Caco-2 (cell line): ENCODE results near the gene BAIAP2L2. TPM values are rescaled to one million over a fixed set of nuclear protein-coding genes. Genes with fewer than 3 reads are reported as not detected.

Source experiments
- BruUV-seq: library from RNA; stranded (reverse); fragments of 400-500 nt; replicated peaks from 2 replicates; lab custom pipeline; 2021; lab: Mats Ljungman, UMichigan
- CTCF ChIA-PET: fragments of 300-600 bp; sonication (Branson Sonifier 250); formaldehyde crosslinking; loops from one replicate; lab custom pipeline; 2022; ENCODE audit warnings: antibody characterized with exemption; lab: Charles Lee
- POLR2A ChIA-PET: fragments of 300-600 bp; sonication (Branson Sonifier 250); formaldehyde crosslinking; loops from one replicate; lab custom pipeline; 2022; ENCODE audit warnings: antibody characterized with exemption; lab: Charles Lee
- DNase-seq, 2 experiments: peaks; one replicate each; pipeline versions ENCODE4 v3.0.0 to v3.0.0-alpha.2; 2020 to 2022
- H3K27me3 ChIP-seq: replicated peaks from 2 replicates; pipeline ENCODE4 v1.6.0; 2011; ENCODE audit warnings: low read length; ENCODE audit not compliant: control insufficient read depth, insufficient read depth
- H3K36me3 ChIP-seq: 2 replicates; pipeline ENCODE4 v1.5.1; 2011; ENCODE audit warnings: low read length; ENCODE audit not compliant: control insufficient read depth, insufficient read depth
- H3K4me1 ChIP-seq: fragments of 250-450 bp; sonication (Bioruptor Pico); 2 replicates; pipeline ENCODE4 v1.5.1; 2020; ENCODE audit warnings: mild to moderate bottlenecking
- H3K4me3 ChIP-seq: 2 replicates; pipeline ENCODE4 v1.5.1; 2011; ENCODE audit warnings: low read depth, mild to moderate bottlenecking, control low read depth, low read length
- H3K9me3 ChIP-seq: fragments of 250-450 bp; sonication (Bioruptor Pico); 2 replicates; pipeline ENCODE4 v1.5.1; 2020; ENCODE audit warnings: mild to moderate bottlenecking, moderate library complexity
- H3K27ac Mint-ChIP-seq: one replicate; pipeline ENCODE4 v1.8.0; 2022; ENCODE audit warnings: mixed read lengths; ENCODE audit not compliant: unreplicated experiment
- H3K27me3 Mint-ChIP-seq: one replicate; pipeline ENCODE4 v1.8.0; 2022; ENCODE audit warnings: mixed read lengths; ENCODE audit not compliant: insufficient read depth, unreplicated experiment
- H3K36me3 Mint-ChIP-seq: one replicate; pipeline ENCODE4 v1.8.0; 2022; ENCODE audit warnings: mild to moderate bottlenecking, mixed read lengths; ENCODE audit not compliant: insufficient read depth, unreplicated experiment
- H3K4me1 Mint-ChIP-seq: one replicate; pipeline ENCODE4 v1.8.0; 2022; ENCODE audit warnings: low read depth, mixed read lengths; ENCODE audit not compliant: unreplicated experiment
- H3K4me3 Mint-ChIP-seq: one replicate; pipeline ENCODE4 v1.8.0; 2022; ENCODE audit warnings: mild to moderate bottlenecking, moderate library complexity, mixed read lengths; ENCODE audit not compliant: unreplicated experiment
- H3K9me3 Mint-ChIP-seq: one replicate; pipeline ENCODE4 v1.8.0; 2022; ENCODE audit warnings: mixed read lengths; ENCODE audit not compliant: unreplicated experiment
- intact Hi-C: fragments of 100-400 bp; cut with micrococcal nuclease; formaldehyde crosslinking; loops from one replicate; pipeline ENCODE4 v1.10.0; 2022; ENCODE audit not compliant: unreplicated experiment
- total RNA-seq: library from RNA; stranded (reverse); gene quantifications from 2 replicates; pipeline ENCODE4 v1.2.3, GENCODE V29; 2022
- TF ChIP-seq, protein P1 (sequence below), 2 experiments: fragments of 200-600 bp in 1 of 2; IDR thresholded peaks; 1 replicate in 1 of 2; 2 replicates in 1 of 2; pipeline versions ENCODE4 v1.5.1 to v1.8.0; 2011 to 2022; ENCODE audit warnings: antibody characterized with exemption in 1 of 2, control low read depth in 1 of 2, inconsistent platforms in 1 of 2, low read depth in 1 of 2, low read length in 1 of 2, mild to moderate bottlenecking in 1 of 2, moderate library complexity in 1 of 2; ENCODE audit not compliant: insufficient read depth in 1 of 2, severe bottlenecking in 1 of 2, unreplicated experiment in 1 of 2

Gene BAIAP2L2
- total RNA-seq, 1 experiment from 2014 or later: 4.4 TPM

DNA sequence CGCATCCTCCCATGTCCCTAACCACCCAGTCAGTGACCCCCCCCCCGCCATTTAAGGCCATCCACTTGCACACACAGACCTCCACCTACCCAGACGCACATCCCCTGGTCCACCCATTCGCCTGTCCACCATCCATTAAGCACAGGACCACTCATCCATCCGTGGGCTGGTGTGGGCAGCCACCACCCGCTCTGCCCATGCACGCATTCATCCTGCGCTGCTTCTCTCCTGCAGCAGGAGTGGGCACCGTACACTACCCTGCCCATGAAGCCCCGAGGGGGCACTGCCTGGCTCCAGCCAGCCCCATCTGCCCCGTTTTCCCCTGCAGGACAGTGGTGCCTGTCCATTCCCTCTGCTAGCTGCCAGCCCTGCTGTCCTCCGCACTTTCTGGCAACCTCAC, 22.6 kb downstream of the BAIAP2L2 start:
- H3K9me3 Mint-ChIP-seq: no peaks in the 10 kb centered on the region
- H3K36me3 ChIP-seq: peaks cover 1% of the 10 kb centered on the region
- ChIA-PET CTCF (no interaction called here), POLR2A (no interaction called here)
- peaks cover 6% of the 10 kb centered on the region for H3K4me1 Mint-ChIP-seq
- peaks cover 3% of the 10 kb centered on the region; the same call in 1 of the 2 replicates for H3K4me1 ChIP-seq
- intact Hi-C loops: no loop called here
- BruUV-seq: no TSS peak
- no peak overlapping the region for H3K4me3 ChIP-seq
- no peak for DNase-seq
- TF ChIP-seq, protein P1, sequence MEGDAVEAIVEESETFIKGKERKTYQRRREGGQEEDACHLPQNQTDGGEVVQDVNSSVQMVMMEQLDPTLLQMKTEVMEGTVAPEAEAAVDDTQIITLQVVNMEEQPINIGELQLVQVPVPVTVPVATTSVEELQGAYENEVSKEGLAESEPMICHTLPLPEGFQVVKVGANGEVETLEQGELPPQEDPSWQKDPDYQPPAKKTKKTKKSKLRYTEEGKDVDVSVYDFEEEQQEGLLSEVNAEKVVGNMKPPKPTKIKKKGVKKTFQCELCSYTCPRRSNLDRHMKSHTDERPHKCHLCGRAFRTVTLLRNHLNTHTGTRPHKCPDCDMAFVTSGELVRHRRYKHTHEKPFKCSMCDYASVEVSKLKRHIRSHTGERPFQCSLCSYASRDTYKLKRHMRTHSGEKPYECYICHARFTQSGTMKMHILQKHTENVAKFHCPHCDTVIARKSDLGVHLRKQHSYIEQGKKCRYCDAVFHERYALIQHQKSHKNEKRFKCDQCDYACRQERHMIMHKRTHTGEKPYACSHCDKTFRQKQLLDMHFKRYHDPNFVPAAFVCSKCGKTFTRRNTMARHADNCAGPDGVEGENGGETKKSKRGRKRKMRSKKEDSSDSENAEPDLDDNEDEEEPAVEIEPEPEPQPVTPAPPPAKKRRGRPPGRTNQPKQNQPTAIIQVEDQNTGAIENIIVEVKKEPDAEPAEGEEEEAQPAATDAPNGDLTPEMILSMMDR (IDR thresholded peaks at IDR 0.05; ENCODE audit: insufficient read depth in 1 of 2, low read depth in 1 of 2, low read length in 1 of 2, severe bottlenecking in 1 of 2, unreplicated experiment in 1 of 2): no peak
- H3K27ac Mint-ChIP-seq: no peak overlapping the region
- peaks cover 16% of the 10 kb centered on the region for H3K36me3 Mint-ChIP-seq
- H3K27me3 ChIP-seq: no peaks in the 10 kb centered on the region
- H3K4me3 Mint-ChIP-seq: no peak overlapping the region
- no peaks in the 10 kb centered on the region for H3K27me3 Mint-ChIP-seq
- no peaks in the 10 kb centered on the region for H3K9me3 ChIP-seq

DNA sequence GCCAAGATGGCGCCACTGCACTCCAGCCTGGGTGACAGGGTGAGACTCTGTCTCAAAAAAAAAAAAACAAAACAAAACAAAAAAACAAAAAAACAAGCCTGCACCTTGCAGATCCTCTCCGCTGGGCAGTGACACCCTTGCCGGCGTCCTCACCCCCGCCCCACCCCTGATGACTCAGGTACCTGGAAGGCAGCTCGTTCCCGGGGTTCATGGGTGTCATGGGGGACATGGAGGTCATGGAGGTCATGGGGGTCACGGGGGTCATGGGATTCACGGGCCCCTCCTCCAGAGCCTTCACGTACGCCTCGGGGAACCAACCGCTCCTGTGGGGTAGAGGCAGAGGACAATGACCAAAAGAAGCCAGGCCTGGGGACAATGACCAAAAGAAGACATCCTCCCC, 23.5 kb downstream of the BAIAP2L2 start:
- Histone ChIP-seq H3K36me3 (peaks cover 1% of the 10 kb centered on the region), H3K9me3 (no peaks in the 10 kb centered on the region), H3K27me3 (no peaks in the 10 kb centered on the region), H3K4me3 (no peak overlapping the region), H3K4me1 (peaks cover 3% of the 10 kb centered on the region; the same call in 1 of the 2 replicates)
- no peaks in the 10 kb centered on the region for H3K9me3 Mint-ChIP-seq
- no peak overlapping the region for H3K27ac Mint-ChIP-seq
- POLR2A ChIA-PET: no interaction called here
- intact Hi-C loops: no loop called here
- DNase-seq: no peak
- H3K27me3 Mint-ChIP-seq: no peaks in the 10 kb centered on the region
- no peak overlapping the region for H3K4me3 Mint-ChIP-seq
- H3K36me3 Mint-ChIP-seq: peaks cover 16% of the 10 kb centered on the region
- no TSS peak for BruUV-seq
- CTCF ChIA-PET: no interaction called here
- peaks cover 6% of the 10 kb centered on the region for H3K4me1 Mint-ChIP-seq
- TF ChIP-seq, protein P1 (IDR thresholded peaks at IDR 0.05; ENCODE audit: insufficient read depth in 1 of 2, low read depth in 1 of 2, low read length in 1 of 2, severe bottlenecking in 1 of 2, unreplicated experiment in 1 of 2): no peak

DNA sequence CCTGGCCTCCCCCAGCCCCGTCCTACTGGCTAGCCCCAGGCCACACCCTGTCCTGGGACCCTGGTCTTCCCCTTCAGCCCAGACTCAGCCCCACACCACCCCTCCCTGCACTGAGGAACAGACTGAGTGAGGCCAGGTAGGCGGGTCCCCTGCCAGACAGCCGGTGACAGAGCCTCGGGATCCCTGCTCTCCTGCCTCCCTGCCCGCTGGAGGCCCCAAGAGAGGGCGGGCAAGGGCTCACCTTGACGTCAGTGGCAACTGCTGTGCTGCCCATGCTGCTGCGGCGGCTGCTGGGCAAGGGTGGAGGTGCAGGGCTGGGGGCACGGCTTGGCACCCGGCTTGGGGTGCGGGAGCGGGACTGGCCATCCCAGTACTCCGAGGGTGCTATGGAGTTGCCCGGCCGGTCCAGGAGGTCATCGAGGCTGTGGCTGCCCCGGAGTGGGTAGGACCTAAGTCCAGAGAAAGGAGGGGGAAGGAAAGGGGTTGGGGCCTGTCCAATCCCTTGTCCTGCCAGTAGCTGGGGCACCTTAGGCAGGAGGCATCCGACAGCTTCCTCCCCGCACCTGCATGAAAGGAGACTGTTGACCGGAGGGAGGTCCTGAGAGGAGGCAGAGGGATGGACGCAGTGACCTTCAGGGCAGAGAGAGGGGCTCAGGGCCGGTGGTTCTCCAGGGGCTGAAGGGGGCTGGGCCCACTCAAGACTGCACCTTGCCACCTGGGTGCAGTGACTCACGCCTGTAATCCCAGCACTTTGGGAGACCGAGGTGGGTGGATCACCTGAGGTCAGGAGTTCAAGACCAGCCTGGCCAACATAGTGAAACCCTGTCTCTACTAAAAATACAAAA, 24.3 kb downstream of the BAIAP2L2 start:
- no peaks in the 10 kb centered on the region for H3K27me3 Mint-ChIP-seq
- H3K9me3 Mint-ChIP-seq: no peaks in the 10 kb centered on the region
- H3K4me1 Mint-ChIP-seq: peaks cover 6% of the 10 kb centered on the region
- no peak overlapping the region for H3K27ac Mint-ChIP-seq
- H3K4me1 ChIP-seq: peaks cover 3% of the 10 kb centered on the region; the same call in 1 of the 2 replicates
- no peak overlapping the region for H3K4me3 ChIP-seq
- H3K36me3 Mint-ChIP-seq: peaks cover 16% of the 10 kb centered on the region
- no peak for DNase-seq
- no TSS peak for BruUV-seq
- TF ChIP-seq, protein P1 (IDR thresholded peaks at IDR 0.05; ENCODE audit: insufficient read depth in 1 of 2, low read depth in 1 of 2, low read length in 1 of 2, severe bottlenecking in 1 of 2, unreplicated experiment in 1 of 2): no peak
- no peaks in the 10 kb centered on the region for H3K27me3 ChIP-seq
- peaks cover 1% of the 10 kb centered on the region for H3K36me3 ChIP-seq
- CTCF ChIA-PET: no interaction called here
- intact Hi-C loops: no loop called here
- H3K9me3 ChIP-seq: no peaks in the 10 kb centered on the region
- POLR2A ChIA-PET: no interaction called here
- no peak overlapping the region for H3K4me3 Mint-ChIP-seq
